Fibroblast of skin of right quadriceps (primary cell): ENCODE data around the gene ARSD.
"Not testable (repeated sequence)": the region's sequence is repeated elsewhere in the genome, so short reads cannot be mapped to it uniquely, and the experiment has no call there.

Source experiments
- DNase-seq: peaks from one replicate; pipeline ENCODE4 v3.0.0-alpha.2; 2013

Gene ARSD

GRCh38 chrX:2890536-2891460, 38.3 kb downstream of the ARSD start:
- not testable (repeated sequence) for DNase-seq

- DNase-seq = peak; percentile 24
Measured at GRCh38 chrX:2889706-2890490, 39.2 kb downstream of the ARSD start.

GRCh38 chrX:2889045-2889605, 40.0 kb downstream of the ARSD start:
- DNase-seq = no peak

GRCh38 chrX:2888309-2888708, 40.8 kb downstream of the ARSD start:
- no peak for DNase-seq

- no peak for DNase-seq
Measured at GRCh38 chrX:2883770-2884169, 45.4 kb downstream of the ARSD start.

GRCh38 chrX:2879670-2880069, 49.5 kb downstream of the ARSD start:
- no peak for DNase-seq

GRCh38 chrX:2878563-2878962, 50.6 kb downstream of the ARSD start:
- no peak for DNase-seq

GRCh38 chrX:2875798-2876399, 53.2 kb downstream of the ARSD start:
- no peak for DNase-seq

GRCh38 chrX:2875136-2875481, 54.0 kb downstream of the ARSD start:
- no peak for DNase-seq

- DNase-seq = no peak
Measured at GRCh38 chrX:2874222-2875135, 54.7 kb downstream of the ARSD start.

- no peak for DNase-seq
Measured at GRCh38 chrX:2872671-2873277, 56.4 kb downstream of the ARSD start.

- no peak for DNase-seq
Measured at GRCh38 chrX:2871831-2872230, 57.3 kb downstream of the ARSD start.

GRCh38 chrX:2870650-2871049, 58.5 kb downstream of the ARSD start:
- no peak for DNase-seq

GRCh38 chrX:2867206-2867605, 61.9 kb downstream of the ARSD start:
- DNase-seq = no peak

- peak; percentile 54 for DNase-seq
Measured at GRCh38 chrX:2863646-2864045, 65.5 kb downstream of the ARSD start.

GRCh38 chrX:2862404-2862803, 66.7 kb downstream of the ARSD start:
- no peak for DNase-seq

- no peak for DNase-seq
Measured at GRCh38 chrX:2859197-2859797, 69.8 kb downstream of the ARSD start.

- DNase-seq = no peak
Measured at GRCh38 chrX:2857566-2857965, 71.6 kb downstream of the ARSD start.

GRCh38 chrX:2855761-2856160, 73.4 kb downstream of the ARSD start:
- no peak for DNase-seq

GRCh38 chrX:2854918-2855317, 74.2 kb downstream of the ARSD start:
- no peak for DNase-seq
